Fibroblast of skin of left quadriceps (primary cell): ENCODE measurements around the gene CFAP68.
A peak's percentile ranks its signal among the peaks of the same experiment; 100 is the strongest.
"Not testable (repeated sequence)": the region's sequence is repeated elsewhere in the genome, so short reads cannot be mapped to it uniquely, and the experiment has no call there.

Experiments
- DNase-seq, 2 experiments: peaks; one replicate each; pipeline ENCODE4 v3.0.0-alpha.2; 2013; ENCODE audit warnings: low read depth in 2 of 2

Gene CFAP68

DNA sequence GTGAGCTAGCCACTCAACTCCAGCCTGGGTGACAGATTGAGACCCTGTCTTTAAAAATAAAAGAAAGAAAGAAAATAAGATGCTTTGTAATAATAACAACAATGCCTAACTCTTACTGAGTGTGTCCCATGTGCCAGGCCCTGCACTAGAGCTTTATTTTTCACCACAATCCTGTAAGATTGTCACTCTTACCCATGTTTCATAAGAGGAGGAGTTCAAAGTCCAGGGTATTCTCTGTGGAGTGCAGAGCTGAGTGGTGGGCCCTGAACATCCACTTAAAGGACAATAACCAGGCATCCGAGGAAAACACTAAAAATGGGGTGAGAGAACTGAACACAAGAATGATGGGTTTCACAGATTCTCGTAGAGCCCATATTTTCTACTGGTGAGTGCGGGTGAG lies 38.4 kb downstream of the CFAP68 start:
- DNase-seq: no peak

DNA sequence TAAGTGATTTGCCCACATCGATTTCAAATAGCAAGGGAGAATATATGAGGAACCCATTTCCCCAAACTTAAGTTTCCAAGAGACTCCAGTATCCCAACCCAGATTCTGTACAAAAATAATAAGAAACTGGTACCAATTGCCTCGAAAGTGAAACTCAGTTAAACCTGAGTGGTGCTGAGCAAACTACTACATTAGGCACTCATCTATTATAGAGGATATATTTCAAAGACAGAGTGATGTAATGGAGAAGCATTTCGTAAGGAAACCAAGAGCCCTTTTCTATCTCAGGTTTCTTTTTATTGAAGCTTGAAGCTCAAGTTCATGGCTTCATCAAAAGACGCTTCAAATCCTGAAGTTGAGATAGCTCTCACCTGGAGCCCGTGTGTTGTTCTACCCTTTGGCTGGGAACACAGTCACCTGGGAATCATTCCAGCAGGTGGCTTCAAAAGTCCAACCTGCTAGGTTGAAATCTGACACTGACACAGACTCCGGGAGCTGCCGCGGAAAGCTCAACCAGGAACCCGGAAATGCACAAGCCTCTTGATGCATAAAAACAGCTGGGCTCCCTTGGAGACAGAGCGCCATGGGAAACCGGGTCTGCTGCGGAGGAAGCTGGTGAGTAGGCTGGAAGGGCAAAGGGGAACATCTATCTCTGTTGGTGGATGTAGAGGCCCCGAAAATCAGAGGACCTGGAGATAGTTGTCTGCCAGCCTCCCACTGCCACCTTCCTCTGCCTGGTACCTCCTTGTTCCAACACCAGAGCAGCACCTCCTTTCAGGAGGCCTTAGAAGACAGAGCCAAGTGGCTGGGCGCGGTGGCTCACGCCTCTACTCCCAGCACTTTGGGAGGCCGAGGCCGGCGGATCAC lies 39.3 kb downstream of the CFAP68 start, which contains the start of gene C11orf52:
C11orf52 (plus strand) TSS at position 524 of the 867 bp plus-strand sequence; CDS start at position 584, 60 bp downstream.
- DNase-seq: no peak

DNA sequence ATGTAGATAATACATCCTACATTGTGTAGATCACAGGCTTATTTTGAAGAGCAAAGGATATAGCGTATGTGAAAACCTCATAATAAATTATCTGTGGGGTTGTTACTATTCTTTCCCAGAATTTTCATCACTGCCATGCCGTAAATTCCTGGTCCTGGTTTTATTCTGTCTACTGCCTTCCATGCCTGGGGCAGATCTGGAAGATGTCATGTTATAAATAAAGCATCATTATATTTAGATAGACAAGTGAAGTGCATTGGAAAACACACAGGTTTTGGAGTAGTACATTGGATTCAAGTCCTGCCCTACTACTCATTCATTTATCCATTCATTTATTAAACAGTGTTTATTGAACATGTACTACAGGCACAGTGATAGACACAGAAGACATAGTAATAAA lies 41.6 kb downstream of the CFAP68 start:
- DNase-seq: no peak

DNA sequence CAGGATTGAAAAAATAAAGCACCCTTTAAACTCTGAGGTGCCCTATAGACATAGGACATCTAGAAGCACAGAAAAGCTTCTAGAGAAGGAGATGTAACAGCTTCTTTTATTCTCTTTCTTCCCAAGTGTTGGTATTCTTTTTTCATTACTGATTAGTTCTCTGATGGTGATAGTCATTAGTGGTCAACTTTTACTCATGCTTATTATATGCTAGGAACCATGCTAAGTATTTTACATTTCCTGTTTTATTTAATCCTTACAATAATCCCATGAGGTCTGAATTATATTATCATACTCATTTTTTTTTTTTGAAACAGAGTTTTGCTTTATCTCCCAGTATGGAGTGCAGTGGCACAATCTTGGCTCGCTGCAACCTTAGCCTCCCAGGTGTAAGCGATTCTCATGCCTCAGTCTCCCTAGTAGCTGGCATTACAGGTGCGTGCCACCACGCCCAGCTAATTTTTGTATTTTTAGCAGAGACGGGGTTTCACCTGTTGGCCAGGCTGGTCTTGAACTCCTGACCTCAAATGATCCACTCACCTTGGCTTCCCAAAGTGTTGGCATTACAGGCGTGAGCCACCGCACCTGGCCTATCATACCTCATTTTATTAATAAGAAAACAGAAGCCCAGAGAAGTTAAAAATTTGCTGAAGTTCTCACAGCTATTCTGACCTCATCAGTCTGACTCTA lies 42.3 kb downstream of the CFAP68 start:
- DNase-seq: no peak

DNA sequence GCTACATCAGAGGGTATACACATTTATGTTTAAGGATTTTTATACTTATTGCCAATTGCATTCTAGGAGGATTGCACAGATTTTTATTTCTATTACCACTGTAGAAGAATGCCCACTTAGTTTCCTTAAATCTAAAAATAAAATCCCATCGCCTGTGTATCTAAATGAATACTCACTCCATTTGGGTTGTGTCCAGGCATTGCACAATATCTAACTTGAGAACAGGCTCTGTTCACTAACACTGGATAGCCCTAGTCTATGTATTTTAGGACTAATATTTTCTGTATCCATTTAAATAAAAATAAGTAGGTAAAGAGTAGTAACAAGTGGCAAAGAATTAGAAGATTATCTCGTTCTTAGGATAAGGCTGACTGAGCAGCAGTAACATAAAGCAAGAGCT lies 43.5 kb downstream of the CFAP68 start:
- DNase-seq: peak; percentile 79 to 81

DNA sequence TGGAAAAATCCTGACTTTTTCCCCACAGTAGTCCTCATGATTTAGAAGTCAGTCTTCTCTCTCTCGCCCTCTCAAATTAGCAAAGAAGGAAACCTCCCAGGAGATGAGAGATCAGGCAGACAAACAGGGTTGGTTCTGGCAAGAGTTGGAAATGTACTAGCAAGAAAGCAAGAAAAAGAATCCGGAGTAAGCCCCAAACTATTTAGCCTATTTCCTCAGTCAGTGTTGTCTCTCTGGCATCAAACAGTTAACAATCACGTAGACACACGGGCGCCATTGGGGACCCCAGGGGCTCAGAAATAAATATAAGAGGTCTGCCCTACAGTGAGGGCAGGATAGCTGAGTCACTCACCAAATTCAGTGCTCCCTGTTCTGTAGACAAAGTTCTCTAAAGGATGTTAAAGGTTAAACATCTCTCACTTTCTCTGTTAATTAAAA lies 44.0 kb downstream of the CFAP68 start:
- no peak for DNase-seq

DNA sequence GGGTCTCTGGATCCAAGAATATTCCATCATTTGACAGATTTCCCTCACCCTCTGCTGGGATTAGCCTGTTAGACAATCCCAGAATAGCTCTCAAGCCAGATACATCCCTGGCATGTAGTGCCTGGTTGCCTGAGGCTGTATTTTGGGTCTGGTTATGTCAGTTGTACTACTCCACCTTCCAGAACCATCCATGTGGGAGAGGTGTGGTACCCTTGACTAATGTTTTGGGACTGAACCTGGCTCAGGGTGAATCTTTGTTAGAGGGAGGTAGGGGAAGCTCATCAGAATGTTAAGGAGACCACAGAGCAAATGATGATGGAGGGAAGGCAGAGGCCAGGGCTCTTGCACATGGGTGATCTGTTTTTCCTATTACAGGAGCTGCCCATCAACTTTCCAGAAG lies 44.6 kb downstream of the CFAP68 start:
- DNase-seq: no peak

DNA sequence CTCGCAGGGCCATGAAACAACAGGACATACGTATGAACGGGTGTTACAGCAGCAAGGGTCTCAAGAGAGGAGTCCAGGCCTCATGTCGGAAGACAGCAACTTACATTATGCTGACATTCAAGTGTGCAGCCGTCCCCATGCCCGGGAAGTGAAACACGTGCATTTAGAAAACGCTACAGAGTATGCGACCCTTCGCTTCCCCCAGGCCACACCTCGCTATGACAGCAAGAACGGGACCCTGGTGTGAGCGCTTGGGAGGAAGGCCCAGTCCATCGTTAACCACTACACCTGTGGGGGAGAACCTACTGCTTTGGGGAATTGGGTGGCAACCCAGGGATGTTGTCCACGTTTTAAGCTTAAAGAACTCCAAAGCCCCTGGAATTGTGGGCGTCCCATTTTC lies 46.6 kb downstream of the CFAP68 start:
- no peak for DNase-seq

DNA sequence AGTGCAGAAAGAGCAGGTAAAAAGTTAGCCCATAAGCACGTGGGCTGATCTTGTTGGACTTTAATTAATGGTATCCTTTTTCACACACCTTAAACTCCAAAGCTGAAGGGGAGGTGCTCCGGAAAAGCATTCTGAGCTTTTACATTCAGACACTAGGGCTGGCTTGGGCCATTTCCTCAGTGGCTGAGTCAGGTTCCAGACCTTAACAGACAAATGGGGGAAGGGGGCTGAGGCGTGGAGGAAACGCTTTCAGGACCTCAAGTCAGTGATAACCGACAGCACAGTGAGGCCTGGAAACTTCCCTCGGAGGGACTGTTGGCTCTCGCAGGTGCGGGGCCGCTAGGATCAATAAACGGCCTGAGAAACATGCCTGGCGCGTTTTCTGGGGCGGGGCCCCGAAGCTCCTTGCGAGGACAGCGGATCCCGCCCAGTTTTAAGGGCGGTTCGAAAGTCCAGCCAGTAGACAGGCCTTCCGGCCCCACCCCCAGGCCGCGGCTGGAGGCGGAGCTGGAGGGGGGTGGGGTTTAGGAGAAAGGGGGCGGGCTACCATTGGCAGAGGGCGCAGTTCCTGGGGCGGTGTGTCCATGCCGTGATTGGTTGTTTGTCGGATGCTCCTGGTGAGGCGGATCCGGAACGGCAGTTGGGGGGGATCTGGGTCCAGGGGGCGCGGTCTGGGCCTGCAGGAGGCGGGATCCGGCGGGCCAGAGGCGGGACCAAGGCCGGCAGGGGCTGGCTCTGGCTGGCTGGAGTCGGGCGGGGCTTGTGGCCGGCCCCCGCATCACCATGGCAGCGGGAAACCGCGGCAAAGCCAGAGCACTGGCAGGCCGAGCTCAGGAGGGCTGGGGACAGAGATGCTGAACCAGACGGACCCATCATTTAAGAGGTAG lies 47.4 kb downstream of the CFAP68 start:
- peak; percentile 94 to 95 for DNase-seq

DNA sequence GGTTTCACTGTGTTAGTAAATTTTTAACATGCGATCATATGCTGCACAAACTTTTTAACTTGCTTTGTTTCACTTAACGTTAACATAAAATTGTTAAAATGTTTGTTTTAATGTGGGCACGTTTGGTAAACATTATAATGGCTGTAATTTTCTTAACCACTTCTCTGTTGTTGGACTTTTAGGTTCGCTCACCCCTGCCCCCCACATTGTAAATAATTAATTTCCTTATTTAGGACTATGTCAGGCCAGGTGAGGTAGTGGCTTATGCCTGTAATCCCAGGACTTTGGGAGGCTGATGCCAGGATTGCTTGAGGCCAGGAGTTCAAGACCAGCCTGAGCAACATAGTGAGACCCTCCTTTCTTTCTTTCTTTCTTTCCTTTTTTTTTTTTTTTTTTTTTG lies 51.1 kb downstream of the CFAP68 start:
- no peak for DNase-seq

DNA sequence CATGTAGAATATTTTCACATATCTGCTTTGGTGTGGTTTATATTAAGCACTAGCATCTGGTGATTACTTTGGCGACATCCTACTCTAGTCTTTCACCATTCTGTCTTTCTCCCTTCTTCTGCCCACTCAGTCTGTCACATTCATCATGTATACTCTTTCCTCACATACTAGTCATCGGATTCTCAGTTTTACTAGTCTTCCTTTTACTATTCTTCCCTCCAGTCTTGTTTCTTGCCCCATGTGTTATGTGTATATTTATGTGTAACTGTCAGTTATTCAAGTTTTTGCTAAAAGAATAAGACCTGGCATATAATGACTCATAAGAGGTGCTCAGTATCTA lies 53.2 kb downstream of the CFAP68 start:
- DNase-seq: no peak

DNA sequence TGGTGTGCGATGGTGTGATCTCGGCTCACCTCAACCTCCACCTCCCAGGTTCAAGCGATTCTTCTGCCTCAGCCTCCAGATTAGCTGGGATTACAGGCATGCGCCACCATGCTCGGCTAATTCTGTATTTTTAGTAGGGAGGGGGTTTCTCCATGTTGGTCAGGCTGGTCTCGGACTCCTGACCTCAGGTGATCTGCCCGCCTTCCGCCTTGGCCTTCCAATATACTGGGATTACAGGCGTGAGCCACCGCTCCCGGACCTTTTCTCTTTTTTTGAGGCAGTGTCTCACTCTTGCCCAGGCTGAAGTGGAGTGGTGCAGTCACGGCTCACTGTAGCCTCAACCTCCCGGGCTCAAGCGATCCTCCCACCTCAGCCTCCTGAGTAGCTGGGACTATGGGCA lies 53.8 kb downstream of the CFAP68 start:
- DNase-seq: not testable (repeated sequence)

DNA sequence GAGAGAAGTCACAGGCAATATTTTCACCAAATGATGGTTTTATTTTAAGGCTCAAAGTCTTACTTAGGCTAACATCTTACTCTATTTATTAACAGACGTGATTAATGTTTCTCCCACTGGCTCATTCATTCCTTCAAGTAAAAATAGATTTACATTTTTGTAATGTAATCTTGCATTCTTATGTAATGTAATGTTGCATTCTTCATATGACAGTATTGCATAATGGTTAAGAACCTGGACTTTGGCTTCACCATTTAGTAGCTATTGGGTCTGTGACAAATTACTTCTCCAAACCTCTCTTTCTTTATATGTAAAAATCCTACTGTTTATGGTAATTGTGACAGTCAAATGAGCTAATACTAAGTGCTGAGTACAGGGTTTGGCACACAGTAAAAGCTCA lies 54.5 kb downstream of the CFAP68 start:
- DNase-seq: no peak

DNA sequence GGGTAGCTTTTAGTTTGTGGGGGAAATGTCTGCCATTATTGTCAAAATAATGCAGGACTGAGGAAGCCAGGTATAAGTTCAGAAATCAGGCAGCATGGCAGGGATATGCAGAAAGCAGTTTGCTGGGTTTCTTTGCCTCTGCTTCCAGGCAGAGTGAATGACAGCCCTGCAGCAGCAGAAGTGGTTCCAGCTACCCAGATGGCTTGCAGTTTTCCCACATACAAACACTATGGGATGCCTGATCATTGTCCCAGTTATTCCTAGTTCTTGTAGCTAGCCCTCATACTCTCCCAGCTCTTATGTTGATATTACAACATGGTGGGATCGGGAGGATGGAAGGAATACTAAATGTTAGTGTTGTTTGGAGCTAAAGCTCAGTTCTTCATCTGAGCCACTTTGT lies 55.0 kb downstream of the CFAP68 start:
- no peak for DNase-seq
